HepG2 (cell line): Measurements from ENCODE around the gene IQCB1. TPM values are rescaled to one million over a fixed set of nuclear protein-coding genes. Genes with fewer than 3 reads are reported as not detected.

Experiments
- ATAC-seq: fragments of 200-7000 bp; cut with Tn5 transposase; 3 replicates; pipeline ENCODE4 v1.9.1; 2020; ENCODE audit warnings: mild to moderate bottlenecking, moderate library complexity
- BruUV-seq: library from RNA; stranded (reverse); fragments of 400-500 nt; replicated peaks from 2 replicates; lab custom pipeline; 2021; lab: Mats Ljungman, UMichigan
- CTCF ChIA-PET: fragments of 300-600 bp; formaldehyde crosslinking; extraction: SDS; loops from one replicate; lab custom pipeline; 2021; ENCODE audit warnings: low total read pairs, inconsistent platforms, low intra/inter-chr PET ratio; lab: Yijun Ruan, JAX
- POLR2A ChIA-PET: fragments of 350-600 bp; sonication (Branson Sonifier 250); formaldehyde crosslinking; loops from one replicate; lab custom pipeline; 2020; ENCODE audit warnings: antibody characterized with exemption, inconsistent platforms; lab: Yijun Ruan, JAX
- DNase-seq: peaks from one replicate; pipeline ENCODE4 v3.0.0-alpha.2; 2015; ENCODE audit warnings: low spot score
- FAIRE-seq: peaks from 3 replicates; lab custom pipeline; 2011; peaks lifted over from hg19 to GRCh38; lab: Jason Lieb, UNC
- H2AFZ ChIP-seq: one replicate; pipeline ENCODE4 v1.6.1; 2011; ENCODE audit warnings: low read length, inconsistent platforms
- H3K27ac ChIP-seq: fragments of 300-600 bp; 3 replicates; pipeline ENCODE4 v1.8.0; 2011; ENCODE audit warnings: mixed run types, mild to moderate bottlenecking, mixed read lengths, low read length, inconsistent platforms; ENCODE audit not compliant: insufficient read depth; ENCODE audit errors: extremely low read length
- H3K27me3 ChIP-seq, 2 experiments: fragments of 200-600 bp in 1 of 2; 2 replicates in 1 of 2; 3 replicates in 1 of 2; pipeline versions ENCODE4 v1.6.0 to v1.8.0; 2011; ENCODE audit warnings: low read length in 2 of 2, mild to moderate bottlenecking in 2 of 2, moderate library complexity in 2 of 2, inconsistent platforms in 1 of 2; ENCODE audit not compliant: insufficient read depth in 2 of 2, control insufficient read depth in 1 of 2
- H3K36me3 ChIP-seq, 2 experiments: fragments of 200-600 bp in 1 of 2; replicated peaks in 1 of 2; 2 replicates in 1 of 2; 3 replicates in 1 of 2; pipeline versions ENCODE4 v1.5.1 to v1.8.0; 2011; ENCODE audit warnings: low read length in 2 of 2, inconsistent platforms in 1 of 2; ENCODE audit not compliant: insufficient read depth in 2 of 2, control insufficient read depth in 1 of 2
- H3K4me1 ChIP-seq: 2 replicates; pipeline ENCODE4 v1.5.1; 2012; ENCODE audit warnings: low read length, inconsistent platforms; ENCODE audit not compliant: insufficient read depth
- H3K4me2 ChIP-seq: 2 replicates; pipeline ENCODE4 v1.6.0; 2011; ENCODE audit warnings: low read depth, low read length, inconsistent platforms
- H3K4me3 ChIP-seq, 3 experiments: fragments of 200-600 bp in 1 of 3; sonication (generic), shearing (Covaris generic) in 1 of 3; replicated peaks in 1 of 3; 2 replicates each; pipeline ENCODE4 v1.5.1; 2011 to 2016; ENCODE audit warnings: low read length in 3 of 3, inconsistent platforms in 2 of 3, low read depth in 2 of 3, mild to moderate bottlenecking in 2 of 3, control low read depth in 1 of 3, mixed read lengths in 1 of 3; ENCODE audit not compliant: insufficient read depth in 1 of 3
- H3K79me2 ChIP-seq: one replicate; pipeline ENCODE4 v1.6.1; 2011; ENCODE audit warnings: low read length, inconsistent platforms; ENCODE audit not compliant: insufficient read depth
- H3K9ac ChIP-seq: 2 replicates; pipeline ENCODE4 v1.6.0; 2011; ENCODE audit warnings: mild to moderate bottlenecking, low read depth, low read length, inconsistent platforms; ENCODE audit not compliant: insufficient read depth
- H3K9me3 ChIP-seq: 2 replicates; pipeline ENCODE4 v1.5.1; 2012; ENCODE audit warnings: mild to moderate bottlenecking, low read length
- H4K20me1 ChIP-seq: 2 replicates; pipeline ENCODE4 v1.6.0; 2011; ENCODE audit warnings: inconsistent platforms, mild to moderate bottlenecking, low read length, moderate library complexity; ENCODE audit not compliant: insufficient read depth
- ARNTL ChIP-seq: sonication (generic); formaldehyde crosslinking; IDR thresholded peaks from 2 replicates; pipeline ENCODE4 v1.4.0; 2020; ENCODE audit warnings: mild to moderate bottlenecking, missing genetic modification reagents
- ATF4 ChIP-seq, 2 experiments: fragments of 450-650 bp in 1 of 2; sonication (generic) in 1 of 2; formaldehyde crosslinking; IDR thresholded peaks; 2 replicates each; pipeline versions ENCODE4 v1.5.0 to v1.8.0; 2020 to 2022; ENCODE audit warnings: mild to moderate bottlenecking in 1 of 2, missing genetic modification reagents in 1 of 2
- IRF9 ChIP-seq: sonication (generic); formaldehyde crosslinking; IDR thresholded peaks from 2 replicates; pipeline ENCODE4 v1.8.0; 2022; ENCODE audit warnings: missing genetic modification reagents, mild to moderate bottlenecking, borderline replicate concordance
- RBFOX2 ChIP-seq: fragments of 200-400 bp; formaldehyde crosslinking; IDR thresholded peaks from 2 replicates; pipeline ENCODE4 v1.6.1; 2017; ENCODE audit warnings: low read depth, mild to moderate bottlenecking, low read length
- SPEN ChIP-seq: sonication (generic); formaldehyde crosslinking; IDR thresholded peaks from 2 replicates; pipeline ENCODE4 v1.5.1; 2020; ENCODE audit warnings: low read depth, mild to moderate bottlenecking, missing genetic modification reagents
- THAP11 ChIP-seq: IDR thresholded peaks from 2 replicates; pipeline ENCODE4 v1.6.1; 2016; ENCODE audit warnings: missing biosample characterization, missing genetic modification reagents
- ZBTB8A ChIP-seq: sonication (generic); formaldehyde crosslinking; IDR thresholded peaks from 2 replicates; pipeline ENCODE4 v1.4.0; 2020; ENCODE audit warnings: mild to moderate bottlenecking, low read depth, missing genetic modification reagents, borderline replicate concordance
- ZNF546 ChIP-seq: sonication (generic); formaldehyde crosslinking; conservative IDR thresholded peaks from 2 replicates; pipeline ENCODE4 v1.8.1; 2023; ENCODE audit warnings: mild to moderate bottlenecking, missing genetic modification reagents
- ZNF616 ChIP-seq: sonication (generic); formaldehyde crosslinking; IDR thresholded peaks from 2 replicates; pipeline ENCODE4 v1.5.0; 2020; ENCODE audit warnings: low read depth, mild to moderate bottlenecking, missing genetic modification reagents
- WGBS: methylation state at CpG from one replicate; pipeline ENCODE4 v1.1.6; 2017; ENCODE audit warnings: low lambda C conversion rate; 5-methylcytosine and 5-hydroxymethylcytosine counted together
- in situ Hi-C: cut with HindIII; loops from 2 replicates; pipeline ENCODE4 v1.10.0; 2017; ENCODE audit warnings: low pct_unique_long_range_greater_than_20kb; ENCODE audit not compliant: extremely low pct_ligation_motif_present
- intact Hi-C: fragments of 100-400 bp; cut with micrococcal nuclease; formaldehyde crosslinking; loops from one replicate; pipeline ENCODE4 v1.10.0; 2022; ENCODE audit not compliant: unreplicated experiment
- polyA plus RNA-seq, 8 experiments: library from polyadenylated mRNA; depleted of rRNA in 3 of 8; stranded (reverse) in 7 of 8; unstranded in 1 of 8; fragments of >200 nt; fragmentation: Illumina TruSeq in 4 of 8; extraction: Trizol in 4 of 8; gene quantifications; 2 replicates each; pipeline versions ENCODE4 v1.2.1 to v1.2.3, GENCODE V29; 2011 to 2016; ENCODE audit warnings: low read depth in 4 of 8, missing spikeins in 1 of 8, mixed read lengths in 1 of 8; ENCODE audit not compliant: insufficient read depth in 1 of 8
- total RNA-seq, 5 experiments: library from RNA; depleted of rRNA; stranded (reverse); fragments of >200 nt; fragmentation: Illumina TruSeq; extraction: Trizol; gene quantifications; 2 replicates each; pipeline ENCODE4 v1.2.3, GENCODE V29; 2016; ENCODE audit warnings: low read depth in 1 of 5

The IQCB1 gene
- total and polyA plus RNA-seq, 2 of the 13 experiments (the other 11 are each of a cell fraction or from before 2014, with no cell fraction given) = 18.0 to 41.4 TPM

GRCh38 chr3:121736112-121736511 is 98.7 kb downstream of the IQCB1 start:
- no peak overlapping the region for H3K27ac ChIP-seq
- H3K4me3 ChIP-seq = no peak overlapping the region
- DNase-seq (no peak), FAIRE-seq (no peak), ATAC-seq (no peak)
- H3K4me2 ChIP-seq = no peak overlapping the region
- no peaks in the 10 kb centered on the region for H3K27me3 ChIP-seq
- H3K36me3 ChIP-seq = peaks cover 2 to 7% of the 10 kb centered on the region in 2 experiments; a peak in 1 of 5 replicates
- ChIA-PET CTCF (no interaction called here), POLR2A (no interaction called here)
- H4K20me1 ChIP-seq = peaks cover 22% of the 10 kb centered on the region
- no peaks in the 10 kb centered on the region for H3K4me1 ChIP-seq
- H3K9me3 ChIP-seq = no peaks in the 10 kb centered on the region
- H3K9ac ChIP-seq = no peak overlapping the region
- peaks cover 84% of the 10 kb centered on the region for H3K79me2 ChIP-seq
- H2AFZ ChIP-seq = no peak overlapping the region
- 99% methylated on average over 3 of the region's 3 CpGs for WGBS
- BruUV-seq = no TSS peak
- in situ Hi-C loops = no loop called here
- TF ChIP-seq IRF9 = no peak
- TF ChIP-seq ZNF546 (CRISPR knock-in tag) = no peak
- TF ChIP-seq THAP11 (CRISPR knock-in tag) = no peak
- no peak for TF ChIP-seq RBFOX2
- TF ChIP-seq ZBTB8A = no peak
- no peak for TF ChIP-seq ARNTL (CRISPR knock-in tag)
- intact Hi-C loops = no loop called here

- peaks cover 22% of the 10 kb centered on the region for H4K20me1 ChIP-seq
- no peak for ATAC-seq
Measured at GRCh38 chr3:121735047-121735696, 99.7 kb downstream of the IQCB1 start.

More at GRCh38 chr3:121735047-121735696, 99.7 kb downstream of the IQCB1 start:
- H3K79me2 ChIP-seq = peaks cover 81% of the 10 kb centered on the region
- H3K27me3 ChIP-seq = no peaks in the 10 kb centered on the region
- no peaks in the 10 kb centered on the region for H3K4me1 ChIP-seq
- H3K4me3 ChIP-seq = no peak overlapping the region
- H3K36me3 ChIP-seq = peaks cover 2 to 14% of the 10 kb centered on the region in 2 experiments; a peak in 3 of 5 replicates
- intact Hi-C loops = no loop called here
- H2AFZ ChIP-seq = no peak overlapping the region
- ChIA-PET POLR2A (no interaction called here), CTCF (no interaction called here)
- no peak overlapping the region for H3K9ac ChIP-seq
- in situ Hi-C loops = no loop called here
- no peak overlapping the region for H3K4me2 ChIP-seq
- TF ChIP-seq ATF4 (CRISPR knock-in tag; IDR thresholded peaks at IDR 0.05) = no peak
- TF ChIP-seq ZNF616 = no peak
- TF ChIP-seq SPEN = no peak
- H3K27ac ChIP-seq = no peak overlapping the region
- DNase-seq (no peak), FAIRE-seq (no peak)
- no TSS peak for BruUV-seq
- H3K9me3 ChIP-seq = no peaks in the 10 kb centered on the region
